ENCODE measurements around the gene RPL21.

DNA sequence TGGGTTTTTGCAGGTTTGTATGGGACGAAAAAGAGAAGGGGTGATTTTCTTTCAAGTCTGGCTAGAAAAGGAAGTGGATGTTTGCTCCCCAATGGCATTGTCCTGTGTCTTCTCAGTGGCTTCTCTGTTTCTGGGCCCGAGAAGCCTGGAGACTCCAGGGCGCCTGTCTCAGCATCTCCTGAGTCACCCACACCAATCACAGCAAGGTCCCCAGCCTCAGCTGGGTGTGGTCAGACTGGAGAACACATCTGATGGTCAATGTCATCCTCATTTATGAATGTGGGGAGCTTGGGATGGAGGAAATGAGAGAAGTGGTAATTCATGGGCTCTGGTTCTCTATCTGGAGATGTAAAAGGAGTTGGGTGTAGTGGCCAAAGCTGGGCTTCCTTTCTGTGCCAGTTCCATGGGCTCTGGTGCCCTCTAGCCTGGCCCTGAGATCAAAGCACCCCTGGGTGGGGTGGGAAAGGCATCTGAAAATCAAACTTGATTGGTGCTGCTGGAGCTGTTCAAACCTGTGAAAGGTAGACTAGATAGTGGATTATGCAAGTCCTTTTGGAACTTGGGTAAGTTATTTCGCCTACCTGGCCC, 32.6 kb downstream of the RPL21 start:
- TF ChIP-seq, protein P1, sequence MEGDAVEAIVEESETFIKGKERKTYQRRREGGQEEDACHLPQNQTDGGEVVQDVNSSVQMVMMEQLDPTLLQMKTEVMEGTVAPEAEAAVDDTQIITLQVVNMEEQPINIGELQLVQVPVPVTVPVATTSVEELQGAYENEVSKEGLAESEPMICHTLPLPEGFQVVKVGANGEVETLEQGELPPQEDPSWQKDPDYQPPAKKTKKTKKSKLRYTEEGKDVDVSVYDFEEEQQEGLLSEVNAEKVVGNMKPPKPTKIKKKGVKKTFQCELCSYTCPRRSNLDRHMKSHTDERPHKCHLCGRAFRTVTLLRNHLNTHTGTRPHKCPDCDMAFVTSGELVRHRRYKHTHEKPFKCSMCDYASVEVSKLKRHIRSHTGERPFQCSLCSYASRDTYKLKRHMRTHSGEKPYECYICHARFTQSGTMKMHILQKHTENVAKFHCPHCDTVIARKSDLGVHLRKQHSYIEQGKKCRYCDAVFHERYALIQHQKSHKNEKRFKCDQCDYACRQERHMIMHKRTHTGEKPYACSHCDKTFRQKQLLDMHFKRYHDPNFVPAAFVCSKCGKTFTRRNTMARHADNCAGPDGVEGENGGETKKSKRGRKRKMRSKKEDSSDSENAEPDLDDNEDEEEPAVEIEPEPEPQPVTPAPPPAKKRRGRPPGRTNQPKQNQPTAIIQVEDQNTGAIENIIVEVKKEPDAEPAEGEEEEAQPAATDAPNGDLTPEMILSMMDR (conservative IDR thresholded peaks at IDR 0.05 in 1 of 2, IDR thresholded peaks at IDR 0.05 in 1 of 2; ENCODE audit: low read depth in 1 of 2, low read length in 2 of 2), result peak; percentile 42 to 61
- no peak for TF ChIP-seq EZH2 (IDR thresholded peaks at IDR 0.05; ENCODE audit: low read length, missing control alignments)

Measured in fibroblast of lung (primary cell).